Thyroid gland (tissue), 4 donors: Measurements from ENCODE around the gene FMNL3. TPM values are rescaled to one million over a fixed set of nuclear protein-coding genes. Genes with fewer than 3 reads are reported as not detected.
A peak's percentile ranks its signal among the peaks of the same experiment; 100 is the strongest.
"Not testable (repeated sequence)": the region's sequence is repeated elsewhere in the genome, so short reads cannot be mapped to it uniquely, and the experiment has no call there.

Experiments used
- DNase-seq, 2 donors: peaks; one replicate each; pipeline ENCODE4 v3.0.0-alpha.2; 2019
- H3K27ac ChIP-seq, 3 donors: fragments of 200-600 bp; sonication (generic); 1 replicate in 2 of 3; 2 replicates in 1 of 3; pipeline ENCODE4 v1.5.1; 2016 to 2019; ENCODE audit warnings: mild to moderate bottlenecking in 1 of 3, moderate library complexity in 1 of 3
- H3K27me3 ChIP-seq: fragments of 200-600 bp; sonication (generic); one replicate; pipeline ENCODE4 v1.5.1; 2019
- H3K36me3 ChIP-seq, 2 donors: fragments of 200-600 bp; sonication (generic); one replicate each; pipeline ENCODE4 v1.5.1; 2016 to 2019
- H3K4me1 ChIP-seq, 2 donors: fragments of 200-600 bp; sonication (generic); one replicate each; pipeline ENCODE4 v1.5.1; 2017 to 2019
- H3K4me3 ChIP-seq, 3 donors: fragments of 200-600 bp; sonication (generic); replicated peaks in 1 of 3; 1 replicate in 2 of 3; 2 replicates in 1 of 3; pipeline ENCODE4 v1.5.1; 2016; ENCODE audit warnings: mild to moderate bottlenecking in 1 of 3
- H3K9me3 ChIP-seq: fragments of 200-600 bp; sonication (generic); one replicate; pipeline ENCODE4 v1.5.1; 2017
- POLR2A ChIP-seq, 2 donors: fragments of 450-650 bp; IDR thresholded peaks; one replicate each; pipeline ENCODE4 v1.6.1; 2017; ENCODE audit warnings: antibody characterized with exemption in 2 of 2, mild to moderate bottlenecking in 2 of 2, moderate library complexity in 1 of 2
- WGBS, 2 donors: methylation state at CpG; one replicate each; pipeline ENCODE4 v1.1.5; 2017; 5-methylcytosine and 5-hydroxymethylcytosine counted together
- intact Hi-C: fragments of 100-400 bp; cut with DNase I; formaldehyde crosslinking; loops from one replicate; pipeline ENCODE4 v1.15.1; 2023
- total RNA-seq, 4 donors: library from RNA; depleted of rRNA; stranded (reverse); fragments of >200 nt; gene quantifications; one replicate each; pipeline ENCODE4 v1.2.3, GENCODE V29; 2016
- TF ChIP-seq, protein P1 (sequence below), 6 experiments: fragments of 200-600 bp in 3 of 6; fragments of 450-650 bp in 3 of 6; sonication (generic) in 3 of 6; IDR thresholded peaks; one replicate each; pipeline ENCODE4 v1.5.1; 2016 to 2019; ENCODE audit warnings: antibody characterized with exemption in 6 of 6, mild to moderate bottlenecking in 2 of 6, inconsistent platforms in 1 of 6, moderate library complexity in 1 of 6

Gene FMNL3
- total RNA-seq, 4 donors from 2014 or later, result 30.9 to 41.8 (median 35.1) TPM

DNA sequence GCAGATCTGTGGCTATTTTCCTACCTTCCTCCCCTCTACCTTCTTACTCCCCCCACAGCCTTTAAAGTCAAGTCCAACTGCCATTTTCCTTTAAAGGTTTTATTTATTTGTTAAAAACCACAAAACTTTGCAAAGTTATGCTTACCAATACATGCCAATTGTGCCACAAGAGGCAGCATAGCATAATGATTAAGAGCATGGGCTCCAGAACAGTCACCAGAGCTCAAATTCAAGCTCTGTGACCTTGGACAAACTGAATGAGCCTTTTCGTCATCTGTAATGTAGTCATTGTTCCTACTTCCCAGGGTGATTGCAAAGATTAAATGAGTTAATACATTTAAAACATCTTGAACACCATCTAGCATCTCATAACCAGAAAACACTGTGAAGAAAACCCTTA lies 13.0 kb upstream of the FMNL3 start:
- no peaks in the 10 kb centered on the region for H3K36me3 ChIP-seq
- H3K9me3 ChIP-seq, result no peaks in the 10 kb centered on the region
- 75 to 81% methylated on average over 1 of the region's 1 CpG for WGBS, 2 donors
- no peak overlapping the region for H3K4me3 ChIP-seq
- no peaks in the 10 kb centered on the region for H3K27me3 ChIP-seq
- no peaks in the 10 kb centered on the region for H3K4me1 ChIP-seq
- DNase-seq, result no peak
- intact Hi-C loops, result no loop called here
- no peak overlapping the region for H3K27ac ChIP-seq
- TF ChIP-seq, protein P1, sequence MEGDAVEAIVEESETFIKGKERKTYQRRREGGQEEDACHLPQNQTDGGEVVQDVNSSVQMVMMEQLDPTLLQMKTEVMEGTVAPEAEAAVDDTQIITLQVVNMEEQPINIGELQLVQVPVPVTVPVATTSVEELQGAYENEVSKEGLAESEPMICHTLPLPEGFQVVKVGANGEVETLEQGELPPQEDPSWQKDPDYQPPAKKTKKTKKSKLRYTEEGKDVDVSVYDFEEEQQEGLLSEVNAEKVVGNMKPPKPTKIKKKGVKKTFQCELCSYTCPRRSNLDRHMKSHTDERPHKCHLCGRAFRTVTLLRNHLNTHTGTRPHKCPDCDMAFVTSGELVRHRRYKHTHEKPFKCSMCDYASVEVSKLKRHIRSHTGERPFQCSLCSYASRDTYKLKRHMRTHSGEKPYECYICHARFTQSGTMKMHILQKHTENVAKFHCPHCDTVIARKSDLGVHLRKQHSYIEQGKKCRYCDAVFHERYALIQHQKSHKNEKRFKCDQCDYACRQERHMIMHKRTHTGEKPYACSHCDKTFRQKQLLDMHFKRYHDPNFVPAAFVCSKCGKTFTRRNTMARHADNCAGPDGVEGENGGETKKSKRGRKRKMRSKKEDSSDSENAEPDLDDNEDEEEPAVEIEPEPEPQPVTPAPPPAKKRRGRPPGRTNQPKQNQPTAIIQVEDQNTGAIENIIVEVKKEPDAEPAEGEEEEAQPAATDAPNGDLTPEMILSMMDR (IDR thresholded peaks at IDR 0.05), result no peak
- no peak for TF ChIP-seq POLR2A (IDR thresholded peaks at IDR 0.05)

- 83 to 92% methylated on average over 3 of the region's 3 CpGs for WGBS, 2 donors
- H3K27me3 ChIP-seq, intact Hi-C loops, H3K9me3 ChIP-seq, H3K4me3 ChIP-seq, DNase-seq, H3K36me3 ChIP-seq, H3K4me1 ChIP-seq, H3K27ac ChIP-seq: not testable (repeated sequence)
These were observed 10.6 kb upstream of the FMNL3 start for GRCh38 chr12:49717800-49718199.

- no peak for DNase-seq
- Histone ChIP-seq H3K4me1 (no peaks in the 10 kb centered on the region), H3K27ac (no peak overlapping the region), H3K27me3 (no peaks in the 10 kb centered on the region), H3K36me3 (no peaks in the 10 kb centered on the region), H3K4me3 (no peak overlapping the region), H3K9me3 (no peaks in the 10 kb centered on the region)
- 67 to 75% methylated on average over 2 of the region's 2 CpGs for WGBS, 2 donors
- TF ChIP-seq, protein P1 (IDR thresholded peaks at IDR 0.05), result no peak
- TF ChIP-seq POLR2A (IDR thresholded peaks at IDR 0.05), result no peak
- intact Hi-C loops, result no loop called here
These were observed 9.3 kb upstream of the FMNL3 start for GRCh38 chr12:49716553-49716952.

- H3K4me3 ChIP-seq, H3K9me3 ChIP-seq, H3K27ac ChIP-seq, H3K36me3 ChIP-seq, intact Hi-C loops, H3K27me3 ChIP-seq, H3K4me1 ChIP-seq, DNase-seq: not testable (repeated sequence)
- WGBS, 2 donors, result 94 to 100% methylated on average over 3 of the region's 3 CpGs
These were observed 6.7 kb upstream of the FMNL3 start for GRCh38 chr12:49713952-49714351.

- H3K36me3 ChIP-seq, result no peaks in the 10 kb centered on the region
- no peak overlapping the region for H3K4me3 ChIP-seq
- no peaks in the 10 kb centered on the region for H3K9me3 ChIP-seq
- H3K27ac ChIP-seq, result no peak overlapping the region
- no peak for TF ChIP-seq POLR2A (IDR thresholded peaks at IDR 0.05)
- TF ChIP-seq, protein P1 (IDR thresholded peaks at IDR 0.05), result no peak
- intact Hi-C loops, result loop anchor here (2.0 kb wide), 1 partner anchor 64 kb away; no protein-coding TSS in a partner anchor
- DNase-seq, result no peak
- peaks cover 3 to 25% of the 10 kb centered on the region in 2 donors for H3K4me1 ChIP-seq
- H3K27me3 ChIP-seq, result no peaks in the 10 kb centered on the region
- WGBS, 2 donors, result 97 to 98% methylated on average over 3 of the region's 3 CpGs
These were observed 1.6 kb upstream of the FMNL3 start for GRCh38 chr12:49708851-49709250.

DNA sequence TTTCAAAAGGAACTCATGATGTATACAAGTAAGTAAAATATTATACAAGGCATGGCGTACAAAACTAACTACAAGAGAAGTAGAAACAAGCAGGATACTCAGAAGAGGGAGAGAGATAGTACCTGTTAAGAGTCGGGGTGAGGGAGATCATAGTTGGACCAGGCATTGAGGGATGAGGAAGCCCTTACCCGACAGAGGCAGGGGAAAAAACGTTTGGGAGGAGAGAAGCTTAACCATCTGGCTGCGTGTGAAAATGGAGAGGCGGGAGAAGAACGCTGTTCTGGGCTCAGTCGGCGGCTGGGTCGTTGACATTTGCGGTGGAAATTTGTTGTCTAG lies 575 bp upstream of the FMNL3 start:
- no peaks in the 10 kb centered on the region for H3K9me3 ChIP-seq
- H3K4me1 ChIP-seq, result peaks cover 14 to 35% of the 10 kb centered on the region in 2 donors
- H3K27ac ChIP-seq, result no peak overlapping the region
- TF ChIP-seq, protein P1 (IDR thresholded peaks at IDR 0.05), result peak in 1 of 6 experiments; percentile 32
- TF ChIP-seq POLR2A (IDR thresholded peaks at IDR 0.05), result no peak
- intact Hi-C loops, result loop anchor here (2.0 kb wide), 1 partner anchor 63 kb away; no protein-coding TSS in a partner anchor
- no peaks in the 10 kb centered on the region for H3K27me3 ChIP-seq
- WGBS, 2 donors, result 49% methylated on average over 11 of the region's 11 CpGs
- H3K36me3 ChIP-seq, result no peaks in the 10 kb centered on the region
- no peak for DNase-seq
- H3K4me3 ChIP-seq, result no peak overlapping the region
